NCI-H1417 (cell line): ENCODE measurements around the gene RNF157.
"Not testable (repeated sequence)": the region's sequence is repeated elsewhere in the genome, so short reads cannot be mapped to it uniquely, and the experiment has no call there.

Experiments
- DNase-seq, 3 experiments: peaks; one replicate each; lab custom pipeline; 2025; lab: John Stamatoyannopoulos, UW

Gene RNF157

GRCh38 chr17:76254275-76254674, 14.0 kb upstream of the RNF157 start:
- DNase-seq, result no peak

GRCh38 chr17:76253841-76254240, 13.5 kb upstream of the RNF157 start:
- no peak for DNase-seq

DNA sequence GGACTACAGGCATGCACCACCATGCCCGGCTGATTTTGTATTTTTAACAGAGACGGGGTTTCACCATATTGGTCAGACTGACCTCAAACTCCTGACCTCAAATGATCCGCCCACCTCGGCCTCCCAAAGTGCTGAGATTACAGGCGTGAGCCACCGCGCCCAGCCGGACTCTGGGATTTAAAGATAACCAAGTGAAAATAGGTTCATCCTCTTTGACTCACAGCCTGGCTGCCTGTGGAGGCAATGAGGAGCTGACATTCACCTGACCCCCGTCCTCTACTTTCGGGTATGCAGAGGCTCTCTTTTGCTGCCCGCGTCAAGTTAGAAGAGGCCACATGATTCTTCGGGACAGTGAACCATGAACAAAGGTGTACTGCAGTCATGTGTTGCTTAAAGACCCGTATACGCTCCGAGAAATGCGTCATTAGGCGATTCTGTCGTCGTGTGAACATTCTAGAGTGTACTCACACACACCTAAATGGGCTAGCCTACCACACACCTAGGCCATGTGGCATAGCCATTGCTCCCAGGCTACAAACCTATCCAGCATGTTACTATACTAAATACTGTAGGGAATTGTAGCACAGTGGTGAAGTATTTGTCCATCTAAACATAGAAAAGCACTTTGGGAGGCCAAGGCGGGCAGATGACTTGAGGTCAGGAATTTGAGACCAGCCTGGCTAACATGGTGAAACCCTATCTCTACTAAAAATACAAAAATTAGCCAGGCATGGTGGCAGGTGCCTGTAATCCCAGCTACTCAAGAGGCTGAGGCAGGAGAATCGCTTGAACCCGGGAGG, 12.9 kb upstream of the RNF157 start:
- not testable (repeated sequence) for DNase-seq

DNA sequence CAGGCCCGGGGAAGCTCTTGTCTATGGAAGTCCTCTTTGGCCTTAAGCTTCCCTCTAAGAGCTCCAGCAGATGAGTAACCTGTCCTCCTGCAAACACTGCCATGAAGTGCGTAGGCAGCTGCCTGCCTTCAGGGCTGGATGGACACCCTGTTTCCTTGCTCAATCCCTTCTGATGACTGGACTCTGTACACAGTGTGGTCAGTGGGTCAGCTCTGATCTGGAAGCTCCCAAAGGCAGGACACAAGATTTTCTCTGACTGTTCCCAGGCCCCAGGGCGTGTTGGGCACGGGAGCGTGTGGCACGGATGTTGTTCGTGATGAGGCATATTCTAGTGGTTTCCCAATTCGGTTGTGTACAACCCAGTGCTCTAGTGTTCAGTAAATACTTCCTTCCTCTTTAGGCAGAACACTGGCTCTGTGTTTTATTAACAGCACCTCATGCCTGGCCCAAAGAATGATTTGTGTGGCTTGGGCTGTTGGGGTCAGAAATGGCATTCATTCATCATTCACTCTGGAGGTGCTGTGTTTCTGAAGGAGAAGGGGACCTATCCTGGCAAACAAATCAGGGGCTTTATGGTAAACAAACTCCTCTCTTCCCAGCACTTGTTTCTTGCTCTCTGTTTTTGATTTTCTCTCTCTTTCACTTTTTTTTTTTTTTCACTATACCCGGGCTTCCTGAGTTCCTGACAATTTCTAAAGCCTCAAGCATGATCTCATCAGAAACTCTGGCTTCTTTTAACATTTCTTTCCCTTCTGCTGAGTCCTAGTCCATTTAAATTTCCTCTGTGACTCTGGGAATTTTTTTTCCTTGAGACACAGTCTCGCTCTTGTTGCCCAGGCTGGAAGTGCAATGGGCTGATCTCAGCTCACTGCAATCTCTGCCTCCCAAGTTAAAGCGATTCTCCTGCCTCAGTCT, 12.0 kb upstream of the RNF157 start:
- no peak for DNase-seq

- DNase-seq, result no peak
Measured at GRCh38 chr17:76251478-76252039, 11.3 kb upstream of the RNF157 start.

DNA sequence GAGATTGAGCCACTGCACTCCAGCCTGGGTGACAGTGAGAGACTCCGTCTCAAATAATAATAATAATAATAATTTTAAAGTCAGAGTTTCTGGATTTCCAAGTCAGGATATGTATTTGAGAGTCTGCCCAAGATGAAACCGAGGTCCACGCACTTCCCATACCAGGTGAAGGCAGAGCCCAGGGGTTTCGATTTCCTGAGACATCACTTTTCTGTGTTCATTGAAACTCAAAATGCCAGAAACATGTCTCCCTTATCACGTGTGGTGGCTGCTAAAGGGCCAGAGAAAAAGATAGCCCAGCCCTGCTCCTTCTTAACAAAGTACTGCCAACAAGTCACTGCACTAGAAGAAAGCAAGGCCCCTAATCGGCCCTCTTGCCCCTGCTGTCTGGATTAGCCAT, 9.8 kb upstream of the RNF157 start:
- no peak for DNase-seq

- no peak for DNase-seq
Measured at GRCh38 chr17:76248013-76248782, 7.9 kb upstream of the RNF157 start.

DNA sequence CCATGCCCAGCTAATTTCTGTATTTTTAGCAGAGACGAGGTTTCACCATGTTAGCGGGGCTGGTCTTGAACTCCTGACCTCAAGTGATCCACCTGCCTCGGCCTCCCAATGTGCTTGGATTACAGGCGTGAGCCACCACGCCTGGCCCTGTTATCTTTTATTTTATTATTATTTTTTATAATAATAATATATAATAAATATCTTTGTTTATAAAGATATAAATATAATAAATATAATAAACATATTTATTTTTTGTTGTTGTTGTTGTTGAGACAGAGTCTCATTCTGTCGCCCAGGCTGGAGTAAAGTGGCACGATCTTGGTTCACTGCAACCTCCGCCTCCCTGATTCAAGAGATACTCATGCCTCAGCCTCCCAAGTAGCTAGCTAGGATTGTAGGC, 7.0 kb upstream of the RNF157 start:
- no peak for DNase-seq

DNA sequence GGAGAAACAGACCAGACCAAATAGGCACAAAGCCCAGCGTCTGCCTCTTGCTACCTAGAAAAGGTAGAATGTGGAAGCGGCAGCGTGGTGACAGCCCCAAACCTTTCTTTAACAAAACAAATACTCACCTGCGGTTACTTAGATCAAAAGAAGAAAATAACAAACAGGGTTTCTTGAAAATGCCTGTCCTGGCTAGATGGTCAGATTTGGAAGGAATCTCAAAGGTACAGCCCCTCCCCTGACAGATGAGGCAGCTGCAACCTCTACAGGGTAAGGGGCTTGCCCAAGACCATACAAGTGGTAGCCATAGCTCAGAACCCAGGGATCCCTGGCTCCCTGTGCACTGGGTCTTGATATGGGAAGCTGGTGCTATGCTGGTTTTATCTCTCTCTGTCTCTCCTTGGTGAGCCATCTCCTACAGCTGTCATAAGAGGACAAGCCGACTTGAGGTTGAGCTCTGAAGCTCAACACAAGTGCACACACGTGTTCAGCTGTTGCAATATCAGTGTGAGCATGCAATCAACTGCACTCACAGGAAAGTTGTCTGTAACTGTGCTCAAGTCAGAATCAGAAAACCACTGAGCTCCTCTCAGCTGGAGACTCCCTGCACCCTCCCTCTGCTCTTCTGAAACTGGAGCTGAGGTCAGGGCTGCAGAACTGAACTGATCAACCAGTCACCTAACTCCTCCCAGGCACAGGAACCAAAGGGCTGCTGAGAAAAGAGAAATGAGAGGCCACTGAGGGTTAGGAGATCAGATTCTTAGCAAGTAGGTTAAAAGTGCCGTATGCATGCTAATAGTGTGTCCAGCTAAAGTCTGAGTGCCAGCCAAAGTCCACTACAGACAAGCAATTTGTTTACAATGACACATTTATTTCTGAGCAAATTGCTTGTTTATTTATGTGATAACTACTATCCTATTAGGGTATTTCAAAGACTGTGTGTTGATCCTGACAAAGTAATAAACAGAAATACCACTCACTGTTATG, 6.1 kb upstream of the RNF157 start:
- no peak for DNase-seq

GRCh38 chr17:76244721-76245120, 4.4 kb upstream of the RNF157 start:
- DNase-seq, result not testable (repeated sequence)

DNA sequence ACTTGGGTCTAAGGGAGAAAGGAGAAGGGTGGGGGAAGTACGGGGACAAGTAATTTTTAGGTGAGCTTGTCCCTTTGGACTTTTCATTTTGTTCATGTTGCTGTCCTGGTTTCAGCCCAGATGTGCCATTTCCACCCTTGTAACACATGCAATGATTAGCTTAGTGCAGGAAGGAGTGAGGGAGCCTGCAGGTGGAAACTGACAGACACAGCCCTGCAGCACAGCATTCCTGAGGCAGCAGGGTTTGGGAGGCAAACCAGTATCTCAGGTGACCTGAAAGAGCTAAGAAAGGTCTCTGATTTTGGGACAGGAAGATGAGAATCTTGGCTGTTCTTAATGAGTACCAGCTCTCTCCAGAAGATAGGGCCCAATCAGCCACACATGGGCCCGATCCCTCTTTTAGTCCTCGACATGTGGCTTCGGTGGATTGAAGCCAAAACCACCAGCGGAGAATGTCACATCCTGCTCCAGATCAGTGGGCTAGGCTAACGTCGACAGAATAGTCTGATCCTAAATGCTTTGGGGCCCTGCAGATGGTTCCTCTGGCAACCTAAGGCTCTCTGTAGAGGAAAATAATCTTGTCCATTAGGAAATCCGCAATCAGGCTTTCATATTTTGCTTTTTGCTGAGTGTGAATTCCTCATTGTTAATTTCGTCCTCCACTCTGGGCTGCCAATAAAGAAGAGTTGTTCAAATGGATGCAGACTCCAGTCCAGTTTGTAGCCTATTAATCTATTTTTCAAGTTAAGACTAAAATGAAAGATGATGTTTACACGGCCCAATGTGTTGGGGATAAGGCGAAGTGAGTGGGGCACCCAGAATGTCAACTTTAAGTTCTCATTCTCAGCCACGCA, 3.8 kb upstream of the RNF157 start:
- no peak for DNase-seq

DNA sequence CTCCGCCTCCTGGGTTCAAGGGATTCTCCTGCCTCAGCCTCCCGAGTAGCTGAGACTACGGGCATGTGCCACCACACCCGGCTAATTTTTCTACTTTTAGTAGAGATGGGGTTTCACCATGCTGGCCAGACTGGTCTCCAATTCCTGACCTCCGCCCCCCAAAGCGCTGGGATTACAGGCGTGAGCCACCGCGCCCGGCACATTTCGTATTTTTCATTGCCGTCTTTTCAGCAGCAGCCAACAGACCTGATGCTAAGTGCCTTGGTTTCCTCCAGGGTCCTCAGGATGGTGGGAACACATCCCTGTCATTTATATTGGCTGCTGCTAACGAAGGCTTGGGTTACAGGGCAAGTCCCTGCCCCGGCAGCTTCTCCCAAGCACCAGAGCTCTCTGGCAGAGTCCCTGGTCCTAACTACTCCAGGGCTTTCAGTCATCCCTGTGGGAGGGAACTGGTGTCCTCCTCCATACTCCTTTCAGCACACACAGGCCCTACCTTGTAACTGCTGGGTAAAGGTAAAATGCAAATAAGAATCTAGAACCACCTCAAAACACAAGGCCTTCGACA, 1.5 kb upstream of the RNF157 start:
- no peak for DNase-seq

DNA sequence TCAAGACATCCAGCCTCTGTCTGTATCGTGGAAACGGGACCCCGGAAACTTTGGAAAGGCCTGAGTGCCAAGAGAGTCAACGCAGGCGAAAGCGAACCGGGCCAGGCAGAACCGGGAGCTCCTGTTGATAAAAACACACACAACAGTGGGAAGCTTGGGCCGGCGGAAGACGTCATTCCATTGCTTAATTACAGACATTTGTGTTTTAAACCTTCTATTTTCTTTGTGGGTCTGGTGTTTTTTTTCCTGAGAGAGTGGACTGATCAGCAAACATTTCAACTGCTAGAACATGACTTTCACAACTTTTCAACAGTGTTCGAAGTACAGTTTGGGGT, 878 bp upstream of the RNF157 start:
- DNase-seq, result no peak

GRCh38 chr17:76239538-76240274, 587 bp downstream of the RNF157 start:
- peak; percentile 7 to 64 (median 54) for DNase-seq

GRCh38 chr17:76238847-76239537, 1.3 kb downstream of the RNF157 start:
- no peak for DNase-seq

DNA sequence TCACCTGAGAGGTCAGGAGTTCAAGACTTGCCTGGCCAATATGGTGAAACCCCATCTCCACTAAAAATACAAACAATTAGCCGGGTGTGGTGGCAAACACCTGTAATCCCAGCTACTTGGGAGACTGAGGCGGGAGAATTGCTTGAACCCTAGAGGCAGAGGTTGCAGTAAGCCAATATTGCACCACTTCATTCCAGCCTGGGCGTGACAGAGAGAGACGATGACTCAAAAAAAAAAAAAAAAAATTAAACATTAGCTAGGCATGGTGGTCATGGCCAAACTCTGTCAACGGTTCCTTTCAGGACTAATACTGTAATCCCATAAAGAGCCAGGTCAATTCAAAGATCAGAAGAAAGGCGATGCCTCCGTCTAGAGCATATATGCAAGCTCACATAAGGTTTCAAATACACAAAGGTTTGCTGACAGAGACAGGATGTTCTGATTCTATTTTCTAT, 2.4 kb downstream of the RNF157 start:
- no peak for DNase-seq

- no peak for DNase-seq
Measured at GRCh38 chr17:76236603-76237002, 3.7 kb downstream of the RNF157 start.

GRCh38 chr17:76235883-76236282, 4.4 kb downstream of the RNF157 start:
- DNase-seq, result no peak
